ENCODE results near the gene TPX2. TPM values are rescaled to one million over a fixed set of nuclear protein-coding genes. Genes with fewer than 3 reads are reported as not detected.
A peak's percentile ranks its signal among the peaks of the same experiment; 100 is the strongest.

The TPX2 gene
- total RNA-seq (0.30 and 0.41 TPM in 2 replicates), polyA plus RNA-seq (0.27 and 0.31 TPM in 2 replicates), polyA minus RNA-seq (0.86 and 1.2 TPM in 2 replicates)
- 1.7 TPM for total RNA-seq (2013)

- Mint-ChIP-seq H3K9me3 (ENCODE audit: insufficient read depth) (no peaks in the 10 kb centered on the region), H3K4me3 (peak within 1 kb of the TSS; percentile 35), H3K27ac (no peak within 1 kb of the TSS), H3K4me1 (no peaks in the 10 kb centered on the region), H3K27me3 (no peaks in the 10 kb centered on the region)
- POLR2A ChIA-PET = interaction anchor here (1.4 kb wide), 1 partner anchor 15 kb away, joined by 8 read pairs; no protein-coding TSS in a partner anchor
- Histone ChIP-seq H3K4me2 (replicated peaks; ENCODE audit: low read depth, low read length, poor library complexity, severe bottlenecking) (peak within 1 kb of the TSS; percentile 82), H3K4me1 (ENCODE audit: control insufficient read depth in 2 of 2, insufficient read depth in 2 of 2, low read length in 2 of 2) (peaks cover 6 to 18% of the 10 kb centered on the region in 2 donors), H3K79me2 (ENCODE audit: control insufficient read depth, insufficient read depth, low read length) (peaks cover 4% of the 10 kb centered on the region), H3K27me3 (replicated peaks in 1 of 4; ENCODE audit: control extremely low read depth in 1 of 4, control insufficient read depth in 3 of 4, insufficient read depth in 4 of 4, low read length in 3 of 4) (no peaks in the 10 kb centered on the region), H3K27ac (ENCODE audit: low read length in 2 of 2) (peak within 1 kb of the TSS in 1 of 2 donors; percentile 40), H3K36me3 (replicated peaks in 1 of 2; ENCODE audit: control extremely low read depth in 1 of 2, control insufficient read depth in 1 of 2, extremely low read depth in 1 of 2, insufficient read depth in 2 of 2, low read length in 1 of 2) (no peaks in the 10 kb centered on the region), H3K9me3 (ENCODE audit: control extremely low read depth in 1 of 3, control insufficient read depth in 2 of 3, insufficient read depth in 1 of 3, low read length in 2 of 3) (no peaks in the 10 kb centered on the region), H3K9ac (ENCODE audit: low read length) (peak within 1 kb of the TSS; percentile 75), H3K4me3 (ENCODE audit: control extremely low read depth in 1 of 5, extremely low read depth in 1 of 5, insufficient read depth in 1 of 5, low read depth in 2 of 5, low read length in 4 of 5) (peak within 1 kb of the TSS; percentile 52 to 87 (median 83)), H2AFZ (ENCODE audit: insufficient read depth, low read depth, low read length, poor library complexity, severe bottlenecking) (peak within 1 kb of the TSS; percentile 95), H4K20me1 (ENCODE audit: control insufficient read depth, insufficient read depth, low read length, poor library complexity, severe bottlenecking) (no peaks in the 10 kb centered on the region)
- CTCF ChIA-PET = interaction anchor here (1.1 to 4.1 kb wide), 6 partner anchors 11 to 126 kb away, joined by 4 to 29 read pairs (median 4); no protein-coding TSS in a partner anchor
- DNase-seq (peak; percentile 85), ATAC-seq (ENCODE audit: low read depth) (peak; percentile 99)
- 2% methylated on average over 48 of the region's 54 CpGs for WGBS (ENCODE audit: insufficient coverage)
- TF ChIP-seq CTCF (IDR thresholded peaks at IDR 0.05) (no peak), EZH2 (IDR thresholded peaks at IDR 0.05; ENCODE audit: borderline replicate concordance, insufficient read depth, low read depth, low read length, poor library complexity, severe bottlenecking) (no peak)
- intact Hi-C loops (cut with micrococcal nuclease) = loop anchor here (1.0 kb wide), 1 partner anchor 16 kb away; no protein-coding TSS in a partner anchor
Measured at GRCh38 chr20:31738729-31739549, at the start of gene TPX2. TSS of gene TPX2 (plus strand) at chr20:31739290. CDS start at chr20:31757477, 18,187 bp downstream.

Measured in B cell (primary cell).